Hepatocyte (in vitro differentiated cells): ENCODE measurements around the gene POLR2A. TPM values are rescaled to one million over a fixed set of nuclear protein-coding genes. Genes with fewer than 3 reads are reported as not detected.

Source experiments
- DNase-seq: peaks from one replicate; pipeline ENCODE4 v3.0.0-alpha.2; 2016; ENCODE audit warnings: low spot score
- H2AFZ ChIP-seq: fragments of 200-600 bp; sonication (generic); 2 replicates; pipeline ENCODE4 v1.6.0; 2016; ENCODE audit warnings: antibody characterized with exemption, mild to moderate bottlenecking
- H3K27ac ChIP-seq: fragments of 200-600 bp; sonication (generic); 2 replicates; pipeline ENCODE4 v1.5.1; 2016; ENCODE audit warnings: mild to moderate bottlenecking
- H3K27me3 ChIP-seq: fragments of 200-600 bp; sonication (generic); 2 replicates; pipeline ENCODE4 v1.6.1; 2016
- H3K36me3 ChIP-seq: fragments of 200-600 bp; sonication (generic); replicated peaks from 2 replicates; pipeline ENCODE4 v1.5.1; 2016; ENCODE audit warnings: low read depth; ENCODE audit not compliant: insufficient read depth
- H3K4me1 ChIP-seq: fragments of 200-600 bp; sonication (generic); 2 replicates; pipeline ENCODE4 v1.5.1; 2016; ENCODE audit warnings: mild to moderate bottlenecking, moderate library complexity; ENCODE audit not compliant: insufficient read depth
- H3K4me2 ChIP-seq: fragments of 200-600 bp; sonication (generic); 2 replicates; pipeline ENCODE4 v1.6.0; 2016
- H3K4me3 ChIP-seq: fragments of 200-600 bp; sonication (generic); 2 replicates; pipeline ENCODE4 v1.5.1; 2016; ENCODE audit warnings: mild to moderate bottlenecking
- H3K79me2 ChIP-seq: fragments of 200-600 bp; sonication (generic); 2 replicates; pipeline ENCODE4 v1.6.0; 2017; ENCODE audit warnings: mild to moderate bottlenecking
- H3K9me2 ChIP-seq: fragments of 200-600 bp; sonication (generic); replicated peaks from 2 replicates; pipeline ENCODE4 v1.6.0; 2017; ENCODE audit warnings: mild to moderate bottlenecking; ENCODE audit not compliant: insufficient read depth
- H3K9me3 ChIP-seq: fragments of 200-600 bp; sonication (generic); 2 replicates; pipeline ENCODE4 v1.5.1; 2016; ENCODE audit warnings: low read depth, mild to moderate bottlenecking
- H4K20me1 ChIP-seq: fragments of 200-600 bp; sonication (generic); 2 replicates; pipeline ENCODE4 v1.6.0; 2016; ENCODE audit warnings: mild to moderate bottlenecking; ENCODE audit not compliant: insufficient read depth, poor library complexity, severe bottlenecking
- EZH2 ChIP-seq: fragments of 200-600 bp; sonication (generic); IDR thresholded peaks from 2 replicates; pipeline ENCODE4 v1.6.1; 2016; ENCODE audit warnings: antibody characterized with exemption, mild to moderate bottlenecking, borderline replicate concordance
- EZH2phosphoT487 ChIP-seq: fragments of 200-600 bp; sonication (generic); IDR thresholded peaks from one replicate; pipeline ENCODE4 v1.6.1; 2018; ENCODE audit warnings: antibody characterized with exemption, mild to moderate bottlenecking, low read depth, moderate library complexity; ENCODE audit not compliant: unreplicated experiment, severe bottlenecking
- WGBS: methylation state at CpG from one replicate; pipeline ENCODE4 v1.1.6; 2016; ENCODE audit warnings: low lambda C conversion rate; ENCODE audit errors: missing lambda C conversion rate; 5-methylcytosine and 5-hydroxymethylcytosine counted together
- polyA plus RNA-seq: library from polyadenylated mRNA; unstranded; fragments of >200 nt; fragmentation: Nextera tagmentation; extraction: Ambion mirVana; gene quantifications from 2 replicates; pipeline ENCODE4 v1.2.1, GENCODE V29; 2016
- total RNA-seq: library from RNA; depleted of rRNA; stranded (reverse); fragments of >200 nt; gene quantifications from 2 replicates; pipeline ENCODE4 v1.2.3, GENCODE V29; 2014
- TF ChIP-seq, protein P1 (sequence below): fragments of 200-600 bp; sonication (generic); IDR thresholded peaks from 2 replicates; pipeline ENCODE4 v1.5.1; 2016; ENCODE audit warnings: antibody characterized with exemption, mild to moderate bottlenecking; ENCODE audit not compliant: poor library complexity

POLR2A gene
- total and polyA plus RNA-seq, 2 experiments from 2014 or later = 74.5 to 96.3 TPM

DNA sequence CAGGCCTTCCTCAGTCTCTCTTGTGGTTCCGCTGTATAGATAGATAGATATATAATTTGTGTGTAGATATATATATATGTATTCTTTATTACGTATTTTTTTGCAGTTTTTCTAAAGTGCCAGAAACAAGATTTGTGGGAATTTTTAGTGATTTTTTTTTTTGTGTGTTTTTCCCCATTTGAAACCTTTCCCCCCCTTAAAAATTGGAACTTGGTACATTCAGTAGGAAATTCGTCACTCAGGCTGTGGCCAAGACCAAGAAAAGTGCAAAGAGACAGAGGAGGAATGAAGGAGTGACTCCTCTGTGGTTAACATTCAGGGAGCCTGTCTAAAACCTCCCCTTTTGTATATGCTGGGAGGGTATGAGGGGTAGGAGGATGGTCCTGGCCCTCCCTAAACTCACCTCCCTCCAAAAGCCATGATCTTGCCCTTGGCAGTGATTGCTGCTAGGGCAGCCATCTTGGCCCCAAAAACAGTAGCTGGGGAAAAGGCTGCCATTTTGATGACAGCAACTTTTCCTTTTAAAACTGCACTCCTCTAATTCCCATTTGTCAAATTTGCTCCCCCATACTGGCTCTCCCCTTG is 24.1 kb upstream of the POLR2A start:
- H3K36me3 ChIP-seq = no peaks in the 10 kb centered on the region
- H2AFZ ChIP-seq = no peak overlapping the region
- no peaks in the 10 kb centered on the region for H4K20me1 ChIP-seq
- no peaks in the 10 kb centered on the region for H3K27me3 ChIP-seq
- no peak overlapping the region for H3K4me2 ChIP-seq
- H3K9me2 ChIP-seq = no peaks in the 10 kb centered on the region
- no peak overlapping the region for H3K27ac ChIP-seq
- H3K4me1 ChIP-seq = no peaks in the 10 kb centered on the region
- no peaks in the 10 kb centered on the region for H3K9me3 ChIP-seq
- no peak for DNase-seq
- H3K4me3 ChIP-seq = no peak overlapping the region
- WGBS = 90% methylated on average over 3 of the region's 3 CpGs
- H3K79me2 ChIP-seq = no peaks in the 10 kb centered on the region
- TF ChIP-seq EZH2 (no peak), EZH2phosphoT487 (no peak)
- TF ChIP-seq, protein P1, sequence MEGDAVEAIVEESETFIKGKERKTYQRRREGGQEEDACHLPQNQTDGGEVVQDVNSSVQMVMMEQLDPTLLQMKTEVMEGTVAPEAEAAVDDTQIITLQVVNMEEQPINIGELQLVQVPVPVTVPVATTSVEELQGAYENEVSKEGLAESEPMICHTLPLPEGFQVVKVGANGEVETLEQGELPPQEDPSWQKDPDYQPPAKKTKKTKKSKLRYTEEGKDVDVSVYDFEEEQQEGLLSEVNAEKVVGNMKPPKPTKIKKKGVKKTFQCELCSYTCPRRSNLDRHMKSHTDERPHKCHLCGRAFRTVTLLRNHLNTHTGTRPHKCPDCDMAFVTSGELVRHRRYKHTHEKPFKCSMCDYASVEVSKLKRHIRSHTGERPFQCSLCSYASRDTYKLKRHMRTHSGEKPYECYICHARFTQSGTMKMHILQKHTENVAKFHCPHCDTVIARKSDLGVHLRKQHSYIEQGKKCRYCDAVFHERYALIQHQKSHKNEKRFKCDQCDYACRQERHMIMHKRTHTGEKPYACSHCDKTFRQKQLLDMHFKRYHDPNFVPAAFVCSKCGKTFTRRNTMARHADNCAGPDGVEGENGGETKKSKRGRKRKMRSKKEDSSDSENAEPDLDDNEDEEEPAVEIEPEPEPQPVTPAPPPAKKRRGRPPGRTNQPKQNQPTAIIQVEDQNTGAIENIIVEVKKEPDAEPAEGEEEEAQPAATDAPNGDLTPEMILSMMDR = no peak

DNA sequence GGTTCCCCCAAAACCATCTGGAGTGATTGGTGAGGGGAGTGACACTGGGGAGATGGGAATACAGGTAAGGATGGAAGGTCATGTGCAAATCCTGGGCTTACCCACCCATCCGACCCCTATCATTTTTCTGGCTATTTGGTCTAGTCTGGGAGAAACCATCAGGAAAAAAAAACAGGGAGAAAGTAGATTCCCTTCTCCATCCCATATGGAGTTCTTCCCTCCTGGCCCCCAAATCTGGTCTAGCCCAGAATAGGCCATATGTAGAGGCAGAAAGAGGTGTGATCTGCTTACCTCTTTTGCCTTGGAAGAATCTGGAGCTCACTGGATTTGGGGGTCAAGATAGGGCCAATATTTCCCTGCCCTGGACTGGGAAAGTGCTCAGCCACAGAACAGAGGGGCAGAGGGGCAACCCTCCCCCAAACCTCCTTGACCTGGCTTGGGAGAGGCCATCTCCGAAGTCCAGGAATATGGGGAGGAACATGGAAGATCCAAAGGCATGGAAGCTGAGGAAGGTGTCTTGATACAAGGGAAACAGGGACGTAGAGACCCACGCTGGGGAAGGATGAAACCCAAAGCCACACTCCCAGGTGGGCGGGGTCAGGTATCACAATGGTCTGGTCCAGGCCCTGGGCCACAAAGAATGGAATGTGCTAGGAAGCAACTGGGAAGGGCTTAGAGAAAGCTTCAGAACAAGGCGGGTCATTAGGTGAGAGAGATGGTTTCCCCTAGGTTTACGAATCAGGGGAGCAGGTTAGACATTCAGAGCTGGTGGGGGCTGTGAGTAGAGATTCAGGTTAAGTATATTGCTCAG is 23.1 kb upstream of the POLR2A start:
- Histone ChIP-seq H3K36me3 (no peaks in the 10 kb centered on the region), H3K27ac (no peak overlapping the region), H3K9me2 (no peaks in the 10 kb centered on the region), H4K20me1 (no peaks in the 10 kb centered on the region), H3K4me2 (no peak overlapping the region), H2AFZ (no peak overlapping the region), H3K9me3 (no peaks in the 10 kb centered on the region), H3K27me3 (no peaks in the 10 kb centered on the region), H3K4me3 (no peak overlapping the region), H3K4me1 (no peaks in the 10 kb centered on the region), H3K79me2 (no peaks in the 10 kb centered on the region)
- DNase-seq = no peak
- WGBS = 93% methylated on average over 7 of the region's 7 CpGs
- TF ChIP-seq EZH2phosphoT487 = no peak
- TF ChIP-seq, protein P1 = no peak
- no peak for TF ChIP-seq EZH2

DNA sequence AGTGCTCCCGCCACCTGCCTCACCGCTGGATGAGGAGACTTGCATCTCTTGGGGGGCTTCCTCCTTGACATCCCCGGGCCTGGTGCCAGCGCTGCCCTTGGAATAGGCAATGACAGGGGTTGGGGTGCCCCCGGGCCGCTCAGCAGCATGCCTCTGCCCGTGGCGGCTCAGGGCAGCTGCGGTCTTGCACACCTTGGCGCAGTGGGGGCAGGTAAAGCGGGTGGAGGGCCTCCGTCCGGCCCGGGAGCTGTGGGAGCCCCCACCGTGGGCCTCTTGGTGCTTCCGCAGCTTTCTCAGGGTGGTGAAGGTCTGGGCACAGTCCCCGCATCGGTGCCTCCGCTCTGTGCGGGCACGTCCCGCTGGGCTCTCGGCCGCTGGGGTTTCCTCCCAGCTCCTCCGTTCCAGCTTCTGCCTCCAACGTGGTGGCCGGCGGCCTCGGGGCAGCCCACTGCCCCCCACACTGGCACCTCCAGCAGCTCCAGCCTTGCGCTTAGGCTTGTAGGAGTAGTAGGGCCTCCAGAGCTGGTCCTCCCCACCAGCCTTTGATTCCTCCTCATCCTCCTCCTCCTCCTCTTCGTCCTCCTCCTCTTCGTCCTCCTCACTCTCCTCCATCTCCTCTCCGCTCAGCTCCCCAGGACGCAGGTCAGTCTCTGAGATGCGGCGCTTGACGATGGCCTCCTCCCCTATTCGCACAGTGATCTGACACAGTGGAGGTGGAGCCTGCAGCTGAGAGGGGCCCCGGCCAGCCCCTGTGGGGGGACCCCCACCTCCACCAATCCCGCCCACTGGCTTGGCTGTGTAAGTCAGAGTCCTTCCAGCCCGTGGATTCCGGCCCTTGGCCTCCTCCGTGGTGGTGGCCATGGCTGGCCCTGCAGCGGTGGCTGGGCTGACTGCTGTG is 21.4 kb upstream of the POLR2A start:
- DNase-seq = no peak
- peaks cover 13% of the 10 kb centered on the region for H4K20me1 ChIP-seq
- 94% methylated on average over 41 of the region's 44 CpGs for WGBS
- H3K4me3 ChIP-seq = no peak overlapping the region
- H3K9me2 ChIP-seq = no peaks in the 10 kb centered on the region
- H3K4me1 ChIP-seq = no peaks in the 10 kb centered on the region
- no peak for TF ChIP-seq EZH2phosphoT487
- TF ChIP-seq, protein P1 = no peak
- TF ChIP-seq EZH2 = no peak
- H3K27me3 ChIP-seq = no peaks in the 10 kb centered on the region
- no peaks in the 10 kb centered on the region for H3K9me3 ChIP-seq
- no peak overlapping the region for H3K4me2 ChIP-seq
- peaks cover 16% of the 10 kb centered on the region for H3K79me2 ChIP-seq
- H3K27ac ChIP-seq = no peak overlapping the region
- H3K36me3 ChIP-seq = no peaks in the 10 kb centered on the region
- no peak overlapping the region for H2AFZ ChIP-seq
